ENCODE results near the gene NT5C3B.

The NT5C3B gene

DNA sequence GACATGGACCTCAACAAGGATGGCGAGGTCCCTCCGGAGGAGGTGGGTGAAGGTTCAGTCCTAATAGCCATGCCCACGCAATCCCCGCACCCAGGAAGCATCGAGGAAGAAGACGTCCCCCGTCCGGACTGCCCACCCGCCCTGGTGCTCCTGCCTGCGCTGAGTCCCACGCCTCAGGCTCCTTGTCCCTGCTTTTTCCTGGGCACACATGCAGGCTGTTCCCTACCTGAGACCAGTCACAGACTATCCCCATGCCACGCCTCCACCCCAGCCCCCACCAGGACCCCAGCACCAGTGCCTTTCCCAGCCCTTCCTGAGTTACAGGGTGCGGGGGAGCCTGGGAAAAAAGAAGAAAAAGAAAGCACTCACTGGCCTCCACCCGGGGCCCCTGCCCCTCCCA lies 14.3 kb downstream of the NT5C3B start:
- TF ChIP-seq GATA3 (IDR thresholded peaks at IDR 0.05; ENCODE audit: low read depth, low read length) (no peak), GATA2 (IDR thresholded peaks at IDR 0.05; ENCODE audit: low read depth, low read length) (no peak)

DNA sequence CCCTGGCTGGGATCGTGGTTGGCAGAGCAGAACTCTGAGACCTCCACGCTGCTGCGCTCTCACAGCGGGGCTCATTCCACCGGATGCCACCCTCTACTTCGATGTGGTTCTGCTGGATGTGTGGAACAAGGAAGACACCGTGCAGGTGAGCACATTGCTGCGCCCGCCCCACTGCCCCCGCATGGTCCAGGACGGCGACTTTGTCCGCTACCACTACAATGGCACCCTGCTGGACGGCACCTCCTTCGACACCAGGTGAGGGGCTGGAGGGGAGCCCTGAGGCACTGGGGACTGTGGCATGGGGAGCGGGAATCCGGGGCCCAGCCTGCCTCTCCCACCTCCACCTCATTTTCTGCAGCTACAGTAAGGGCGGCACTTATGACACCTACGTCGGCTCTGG lies 18.0 kb downstream of the NT5C3B start:
- no peak for TF ChIP-seq GATA2 (IDR thresholded peaks at IDR 0.05; ENCODE audit: low read depth, low read length)
- no peak for TF ChIP-seq GATA3 (IDR thresholded peaks at IDR 0.05; ENCODE audit: low read depth, low read length)

DNA sequence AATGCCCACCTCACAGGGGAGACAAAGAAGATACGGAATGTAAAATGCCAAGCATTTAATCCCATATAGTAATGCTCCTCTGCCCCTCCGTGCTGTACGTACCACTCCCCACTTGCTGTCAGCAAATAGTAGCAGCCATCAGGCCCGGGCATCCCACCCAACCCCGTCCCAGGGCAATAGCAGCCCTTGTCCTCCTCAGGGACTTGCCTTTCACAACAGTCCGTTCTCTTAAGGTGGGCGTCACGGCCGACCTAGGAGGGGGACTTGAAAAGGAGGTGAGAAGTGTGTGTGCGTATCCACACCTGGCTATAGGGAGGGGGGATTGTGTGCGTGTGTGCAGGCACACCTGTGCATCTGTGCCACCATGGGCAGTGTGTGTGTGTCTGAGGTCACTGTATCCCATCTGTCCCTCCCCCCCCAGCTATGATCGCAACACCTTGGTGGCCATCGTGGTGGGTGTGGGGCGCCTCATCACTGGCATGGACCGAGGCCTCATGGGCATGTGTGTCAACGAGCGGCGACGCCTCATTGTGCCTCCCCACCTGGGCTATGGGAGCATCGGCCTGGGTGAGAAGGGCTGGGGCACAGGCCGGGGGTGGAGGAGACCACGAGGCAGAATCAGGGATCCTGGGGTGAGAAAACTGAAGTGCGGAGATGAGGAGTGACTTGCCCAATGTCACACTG lies 19.3 kb downstream of the NT5C3B start:
- no peak for TF ChIP-seq GATA3 (IDR thresholded peaks at IDR 0.05; ENCODE audit: low read depth, low read length)
- TF ChIP-seq GATA2 (IDR thresholded peaks at IDR 0.05; ENCODE audit: low read depth, low read length), result no peak

DNA sequence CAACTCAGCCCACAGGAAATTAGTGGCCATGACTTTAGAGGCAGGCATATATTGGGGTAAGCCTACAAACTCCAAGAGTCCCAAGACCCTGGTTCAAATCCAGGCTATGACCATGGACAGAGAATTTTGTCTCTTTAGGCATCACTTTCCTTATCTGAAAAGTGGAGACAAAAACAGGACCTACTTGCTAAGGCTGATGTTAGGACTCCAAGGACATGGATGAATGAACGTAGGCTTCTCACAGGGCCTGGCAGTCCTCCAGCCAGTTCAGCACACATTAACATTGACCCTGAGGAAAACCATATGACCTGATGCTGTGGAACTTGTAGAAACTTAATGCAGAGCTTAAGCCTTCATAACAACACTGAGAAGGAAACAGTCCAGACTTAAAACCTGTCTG lies 21.8 kb downstream of the NT5C3B start:
- TF ChIP-seq GATA2 (IDR thresholded peaks at IDR 0.05; ENCODE audit: low read depth, low read length), result no peak
- TF ChIP-seq GATA3 (IDR thresholded peaks at IDR 0.05; ENCODE audit: low read depth, low read length), result no peak

DNA sequence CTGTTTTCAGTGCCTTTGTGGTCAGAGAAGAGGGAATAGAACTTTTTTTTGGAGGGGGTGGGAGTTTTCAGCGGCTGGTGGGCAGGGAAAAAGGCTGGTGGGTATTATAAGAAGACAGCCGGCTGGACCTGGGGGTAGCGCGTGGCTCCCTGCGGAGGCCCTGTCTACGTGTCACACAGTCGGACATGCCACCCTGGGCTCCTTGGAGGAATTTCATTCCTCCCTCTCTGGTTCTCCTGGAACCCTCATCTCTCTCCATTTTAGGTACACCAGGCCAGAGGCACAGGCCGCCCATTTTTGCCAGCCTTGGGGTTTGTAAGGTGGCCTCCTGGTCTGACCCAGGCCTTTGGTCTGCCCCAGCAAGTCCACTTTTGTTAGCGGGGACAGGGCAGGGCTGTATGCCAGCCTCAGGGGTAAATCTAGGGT lies 22.3 kb downstream of the NT5C3B start:
- no peak for TF ChIP-seq GATA2 (IDR thresholded peaks at IDR 0.05; ENCODE audit: low read depth, low read length)
- no peak for TF ChIP-seq GATA3 (IDR thresholded peaks at IDR 0.05; ENCODE audit: low read depth, low read length)

DNA sequence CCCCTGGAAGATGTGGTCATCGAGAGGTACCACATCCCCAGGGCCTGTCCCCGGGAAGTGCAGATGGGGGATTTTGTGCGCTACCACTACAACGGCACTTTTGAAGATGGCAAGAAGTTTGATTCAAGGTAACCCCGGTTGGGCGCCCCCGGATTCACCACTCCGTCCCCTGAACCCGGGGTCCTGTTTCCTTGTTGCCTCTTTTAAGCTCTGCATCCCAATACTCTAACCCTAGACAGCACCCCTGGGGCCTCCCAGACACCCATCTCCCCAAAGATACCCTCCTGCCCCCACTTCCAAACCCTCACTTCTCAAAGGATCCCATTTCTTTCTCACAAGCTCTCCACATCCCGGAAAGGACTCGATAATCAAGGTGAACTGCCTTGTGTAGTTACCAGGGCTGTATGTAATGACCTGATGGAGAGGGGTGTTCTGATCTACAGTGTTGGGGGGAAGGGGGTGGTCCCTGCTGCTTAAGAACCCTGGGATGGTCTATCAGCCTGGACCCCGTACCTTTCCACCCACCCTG lies 22.8 kb downstream of the NT5C3B start:
- no peak for TF ChIP-seq GATA2 (IDR thresholded peaks at IDR 0.05; ENCODE audit: low read depth, low read length)
- TF ChIP-seq GATA3 (IDR thresholded peaks at IDR 0.05; ENCODE audit: low read depth, low read length), result no peak

DNA sequence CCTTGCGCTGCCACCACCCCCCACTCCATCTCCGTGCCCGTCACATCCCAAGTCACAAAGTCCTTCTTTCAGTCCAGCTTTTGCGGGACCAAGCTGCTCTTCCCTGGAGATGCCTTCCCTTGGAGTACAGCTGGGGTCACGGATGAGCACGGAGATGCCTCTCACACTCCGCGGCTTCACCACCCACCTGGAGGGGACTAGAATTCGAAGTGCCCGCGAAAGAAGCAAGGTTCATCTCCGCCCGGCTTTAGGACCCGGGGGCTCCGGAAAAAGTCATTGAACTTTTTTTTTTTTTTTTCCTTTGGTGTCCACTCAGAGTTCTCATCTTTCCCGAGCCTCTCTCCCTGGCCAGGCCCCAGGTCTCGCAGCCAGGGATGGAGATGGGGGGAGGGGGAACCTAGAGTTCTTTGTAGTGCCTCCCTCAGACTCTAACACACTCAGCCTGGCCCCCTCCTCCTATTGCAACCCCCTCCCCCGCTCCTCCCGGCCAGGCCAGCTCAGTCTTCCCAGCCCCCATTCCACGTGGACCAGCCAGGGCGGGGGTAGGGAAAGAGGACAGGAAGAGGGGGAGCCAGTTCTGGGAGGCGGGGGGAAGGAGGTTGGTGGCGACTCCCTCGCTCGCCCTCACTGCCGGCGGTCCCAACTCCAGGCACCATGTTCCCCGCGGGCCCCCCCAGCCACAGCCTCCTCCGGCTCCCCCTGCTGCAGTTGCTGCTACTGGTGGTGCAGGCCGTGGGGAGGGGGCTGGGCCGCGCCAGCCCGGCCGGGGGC lies 23.5 kb downstream of the NT5C3B start, which contains the start of gene FKBP10:
TSS of gene FKBP10 (plus strand) at position 624 of the 771 bp plus-strand sequence. CDS start at position 655, 31 bp downstream.
- TF ChIP-seq GATA3 (IDR thresholded peaks at IDR 0.05; ENCODE audit: low read depth, low read length) (no peak), GATA2 (IDR thresholded peaks at IDR 0.05; ENCODE audit: low read depth, low read length) (no peak)

DNA sequence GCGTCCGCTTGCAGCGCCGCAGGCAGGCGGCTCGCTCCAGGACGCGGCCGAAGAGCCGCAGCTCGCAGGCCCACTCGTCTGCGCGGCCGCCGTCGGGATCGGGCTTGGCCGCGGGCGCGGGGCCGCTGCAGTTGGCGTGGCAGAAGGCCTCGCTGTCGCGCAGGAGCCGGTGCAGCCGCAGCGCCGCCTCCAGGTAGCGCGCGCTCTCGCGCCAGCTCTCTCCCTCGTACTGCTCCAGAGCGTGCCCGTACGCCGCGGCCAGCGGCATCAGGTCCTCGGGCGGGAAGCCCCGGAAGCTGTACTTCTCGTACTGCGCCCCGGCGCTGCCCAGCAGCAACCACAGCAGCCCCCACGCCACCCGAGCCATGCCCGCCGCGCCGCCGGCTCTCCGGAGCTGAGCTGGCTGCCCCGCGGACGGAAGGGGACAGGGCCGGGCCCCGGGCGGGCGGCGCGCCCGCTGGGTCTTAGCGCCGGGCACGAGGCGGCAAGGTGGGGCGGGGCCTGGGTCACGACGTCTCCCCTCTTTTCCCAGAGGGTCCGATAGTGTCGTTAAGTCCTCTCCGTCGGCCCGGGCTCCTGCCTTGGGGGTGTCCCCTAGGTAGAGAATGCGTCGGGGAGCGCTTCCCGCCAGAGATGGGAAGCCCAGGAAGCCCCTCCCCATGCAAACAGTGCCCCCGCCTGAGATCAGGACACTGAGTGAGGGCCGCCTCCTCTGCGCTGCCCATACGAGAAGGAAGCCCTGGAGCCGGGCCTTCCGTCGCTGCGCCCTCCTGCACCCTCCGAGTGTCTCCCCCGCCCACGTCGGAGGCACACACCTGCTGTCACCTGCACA lies 24.3 kb downstream of the NT5C3B start, which contains the start of gene P3H4:
TSS of gene P3H4 (minus strand) at position 401 of the 832 bp plus-strand sequence. CDS start at position 367, 34 bp downstream.
- TF ChIP-seq GATA3 (IDR thresholded peaks at IDR 0.05; ENCODE audit: low read depth, low read length), result no peak
- TF ChIP-seq GATA2 (IDR thresholded peaks at IDR 0.05; ENCODE audit: low read depth, low read length), result no peak

DNA sequence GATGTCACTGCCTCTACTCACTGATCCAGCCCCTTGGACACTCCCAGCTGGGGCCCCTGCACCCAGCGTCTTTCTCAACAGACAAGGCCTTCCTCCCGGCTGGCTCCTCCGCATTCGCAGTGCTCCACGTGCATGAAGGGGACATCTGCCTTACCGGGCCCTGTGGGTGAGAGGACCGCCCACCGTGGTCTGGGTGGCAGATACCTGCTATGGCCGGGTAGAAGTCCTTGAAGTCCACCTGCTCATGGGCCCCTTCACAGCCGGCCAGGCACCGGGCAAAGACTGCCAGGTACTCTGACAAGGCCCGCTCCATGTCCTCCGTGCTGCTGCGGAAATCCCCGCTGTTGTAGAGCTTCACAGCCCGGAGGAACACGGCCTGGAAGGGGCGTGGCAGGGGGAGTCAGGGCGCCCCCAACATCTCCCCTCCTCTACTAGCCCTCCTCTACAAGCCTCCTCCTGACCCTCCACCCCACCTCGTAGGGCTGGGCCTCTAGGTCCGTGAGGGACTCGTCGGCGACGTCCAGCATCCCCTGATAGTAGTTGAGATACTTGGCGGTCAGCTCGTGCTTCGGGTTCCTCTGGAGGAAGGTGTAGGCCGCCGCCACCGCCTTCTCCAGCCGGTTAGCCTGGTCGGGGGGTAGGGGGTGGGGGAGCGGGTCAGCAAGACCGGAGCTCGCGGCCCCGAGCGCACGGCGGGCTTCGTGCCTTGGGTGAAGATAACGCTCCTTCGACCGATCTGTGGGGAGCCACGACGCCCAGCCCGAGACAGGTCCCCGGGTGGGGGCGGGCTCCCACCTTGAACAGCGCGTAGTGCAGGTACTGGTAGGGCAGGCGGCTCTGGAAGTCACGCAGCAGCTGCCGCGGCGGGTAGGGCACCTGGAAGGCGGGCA lies 25.1 kb downstream of the NT5C3B start:
- no peak for TF ChIP-seq GATA2 (IDR thresholded peaks at IDR 0.05; ENCODE audit: low read depth, low read length)
- TF ChIP-seq GATA3 (IDR thresholded peaks at IDR 0.05; ENCODE audit: low read depth, low read length), result no peak

DNA sequence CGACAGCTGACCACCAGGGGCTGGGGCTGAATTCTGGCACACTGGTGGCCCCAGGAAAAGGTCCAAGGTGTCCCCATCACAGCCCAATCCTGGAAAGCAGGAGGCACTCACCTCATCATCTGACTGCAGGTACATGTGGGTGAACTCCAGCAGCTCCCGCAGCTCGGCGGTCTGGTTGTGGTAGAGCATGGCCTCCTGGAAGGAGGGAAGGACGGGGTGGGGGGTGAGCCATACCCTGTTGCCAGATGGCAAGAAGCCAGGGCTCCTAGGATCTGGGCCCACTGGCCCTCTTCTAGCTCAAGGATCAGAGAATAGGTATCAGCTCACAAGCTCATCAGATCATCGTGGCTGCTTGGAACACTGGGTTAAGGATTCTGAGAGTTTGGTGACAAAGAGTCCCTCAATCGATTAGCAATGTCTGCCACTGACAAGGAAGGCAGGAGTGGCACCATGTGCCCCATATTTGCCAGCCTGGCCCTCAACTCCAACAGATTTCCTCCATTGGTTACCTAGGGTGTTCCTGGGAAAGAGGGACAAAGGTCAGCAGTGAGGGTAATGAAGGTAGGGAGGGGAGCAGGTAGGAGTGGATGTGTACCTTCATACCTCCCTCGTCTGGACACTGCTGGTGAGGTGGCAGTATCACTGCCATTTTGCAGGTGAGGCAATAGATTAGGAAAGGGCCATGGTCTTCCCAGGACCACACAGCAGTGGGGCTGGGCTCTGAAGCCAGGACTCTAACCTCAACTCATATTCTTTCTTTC lies 29.2 kb downstream of the NT5C3B start:
- no peak for TF ChIP-seq GATA3 (IDR thresholded peaks at IDR 0.05; ENCODE audit: low read depth, low read length)
- no peak for TF ChIP-seq GATA2 (IDR thresholded peaks at IDR 0.05; ENCODE audit: low read depth, low read length)

DNA sequence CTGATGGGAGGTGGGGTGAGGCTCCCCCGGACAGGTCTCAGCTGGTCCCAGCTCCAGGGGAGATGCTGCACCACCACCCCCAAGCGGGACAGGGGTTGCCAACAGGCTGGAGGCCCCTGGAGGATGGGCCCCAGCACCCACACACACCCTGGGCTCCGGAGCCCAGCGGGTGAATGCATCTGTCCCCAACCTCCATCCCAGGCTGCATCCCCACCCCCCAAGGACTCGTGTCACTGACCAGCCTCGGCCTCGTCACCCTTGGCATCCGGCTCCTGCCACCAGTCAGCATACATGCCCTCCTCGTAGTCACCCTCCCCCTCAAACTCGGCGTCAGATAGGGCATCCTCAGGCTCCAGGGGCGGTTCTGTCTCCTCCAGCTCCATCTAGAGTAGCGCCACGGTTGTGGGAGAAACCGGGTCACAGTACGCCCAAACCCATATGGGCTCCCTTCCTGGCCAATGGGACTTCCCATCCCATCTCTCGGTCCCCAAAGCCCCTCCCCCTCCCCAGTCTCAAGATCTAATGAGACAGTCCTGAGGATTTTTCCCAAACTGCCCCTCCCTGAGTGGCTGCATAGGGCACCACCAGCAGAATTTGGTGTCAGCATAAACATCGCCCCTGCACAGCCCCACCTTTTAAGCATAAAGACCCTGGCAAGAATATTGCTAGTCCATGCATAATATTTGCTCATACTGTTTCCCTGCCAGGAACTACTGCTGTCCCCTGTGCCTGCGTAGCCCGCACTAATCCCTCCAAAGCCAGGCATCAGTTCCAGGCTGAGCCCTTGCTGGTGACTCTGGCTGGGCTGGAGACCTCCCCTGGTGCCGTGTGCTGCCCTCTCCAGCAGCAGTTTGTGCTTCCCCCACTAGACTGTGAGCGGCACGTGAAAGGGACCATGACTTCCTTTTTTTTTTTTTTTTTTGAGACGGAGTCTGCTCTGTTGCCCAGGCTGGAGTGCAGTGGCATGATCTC lies 32.7 kb downstream of the NT5C3B start:
- no peak for TF ChIP-seq GATA3 (IDR thresholded peaks at IDR 0.05; ENCODE audit: low read depth, low read length)
- TF ChIP-seq GATA2 (IDR thresholded peaks at IDR 0.05; ENCODE audit: low read depth, low read length), result no peak

All from SH-SY5Y (cell line).